ENCODE measurements around the gene GABRB1.

Gene GABRB1

DNA sequence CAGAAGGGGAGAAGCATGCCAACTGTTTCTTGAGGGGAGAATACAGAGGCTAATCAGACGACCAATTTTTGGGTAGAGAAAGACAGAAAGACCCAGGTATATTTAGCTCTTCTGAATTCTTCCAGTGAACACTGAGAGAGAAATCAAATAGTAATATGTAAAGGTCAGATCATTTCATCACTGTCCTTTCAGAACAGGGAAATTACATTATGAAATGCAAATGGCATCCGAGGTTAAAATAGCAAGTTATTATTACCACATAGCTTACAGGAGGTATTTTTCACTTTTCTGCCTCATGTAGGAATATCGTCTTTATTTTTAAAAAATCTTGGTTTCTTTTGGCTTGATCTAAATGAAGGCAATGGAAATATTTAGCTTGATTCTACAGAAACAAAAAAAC, 18.0 kb downstream of the GABRB1 start:
- no peak for DNase-seq

DNA sequence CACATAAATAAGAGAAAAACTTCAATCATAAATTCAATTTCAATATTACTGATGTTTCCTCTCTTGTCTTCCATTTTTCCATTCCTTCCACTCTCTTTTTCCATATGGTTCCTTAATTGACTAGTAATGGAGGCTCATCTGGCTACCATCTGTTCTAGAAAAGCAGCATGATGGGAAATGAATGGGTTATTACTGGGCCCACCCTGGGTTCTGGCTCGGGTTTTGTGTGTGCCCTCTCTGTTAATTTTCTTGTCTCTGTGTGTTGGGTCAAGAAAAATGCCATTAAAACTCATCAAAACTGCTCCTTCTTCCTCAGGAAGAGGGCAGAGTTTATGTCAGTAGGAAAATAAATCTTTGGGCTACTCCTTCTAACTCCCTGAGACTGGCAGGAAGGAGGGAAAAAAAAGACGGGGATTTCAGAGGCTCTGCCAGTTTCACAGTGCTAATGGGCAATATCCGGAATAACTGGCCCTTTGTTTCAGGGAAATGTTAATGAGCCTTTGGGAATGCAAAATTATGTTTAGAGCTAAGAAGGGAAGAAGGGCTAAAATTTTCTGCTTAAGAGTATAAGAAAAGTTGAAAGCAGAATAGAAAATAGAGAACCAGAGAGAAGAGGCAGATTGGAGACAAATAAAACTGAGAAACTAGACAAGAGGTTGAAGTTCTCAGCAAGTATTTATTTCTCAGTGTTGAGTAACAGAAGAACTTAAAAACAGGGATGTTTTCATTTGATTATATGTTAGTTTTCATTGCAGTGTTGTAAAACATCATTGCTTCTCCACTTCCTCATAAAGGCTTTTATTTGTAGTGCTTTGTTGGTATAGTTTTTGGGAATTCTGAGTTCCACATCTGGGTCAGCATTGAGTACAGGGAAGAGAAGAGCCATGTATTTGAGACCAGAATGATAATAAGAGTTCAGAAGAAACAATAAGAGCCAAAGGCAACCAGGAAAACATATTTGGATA, 19.7 kb downstream of the GABRB1 start:
- DNase-seq = no peak

- no peak for DNase-seq
Measured at GRCh38 chr4:47053485-47053884, 22.1 kb downstream of the GABRB1 start.

DNA sequence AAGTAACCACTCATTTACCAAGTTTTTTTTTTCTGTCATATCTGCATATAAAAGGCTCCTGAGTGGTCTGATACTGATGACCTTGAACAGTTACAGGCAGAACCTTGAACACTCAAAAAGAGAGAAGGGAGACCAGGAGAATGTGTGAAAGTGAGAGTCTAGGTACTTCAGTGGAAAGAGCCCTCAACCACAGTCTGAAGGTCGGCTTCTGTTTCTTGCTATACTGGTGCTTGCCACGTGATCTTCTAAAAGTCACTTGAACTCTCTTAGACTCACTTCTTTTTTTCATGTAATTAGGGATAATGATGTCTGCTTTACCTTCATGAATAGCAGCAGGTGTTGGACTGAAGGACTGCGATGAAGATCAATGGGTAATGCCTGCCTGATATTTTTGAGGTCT, 22.8 kb downstream of the GABRB1 start:
- DNase-seq = no peak

- DNase-seq = no peak
Measured at GRCh38 chr4:47057991-47058390, 26.6 kb downstream of the GABRB1 start.

- DNase-seq = no peak
Measured at GRCh38 chr4:47060561-47060960, 29.2 kb downstream of the GABRB1 start.

GRCh38 chr4:47061435-47061834, 30.1 kb downstream of the GABRB1 start:
- DNase-seq = no peak

DNA sequence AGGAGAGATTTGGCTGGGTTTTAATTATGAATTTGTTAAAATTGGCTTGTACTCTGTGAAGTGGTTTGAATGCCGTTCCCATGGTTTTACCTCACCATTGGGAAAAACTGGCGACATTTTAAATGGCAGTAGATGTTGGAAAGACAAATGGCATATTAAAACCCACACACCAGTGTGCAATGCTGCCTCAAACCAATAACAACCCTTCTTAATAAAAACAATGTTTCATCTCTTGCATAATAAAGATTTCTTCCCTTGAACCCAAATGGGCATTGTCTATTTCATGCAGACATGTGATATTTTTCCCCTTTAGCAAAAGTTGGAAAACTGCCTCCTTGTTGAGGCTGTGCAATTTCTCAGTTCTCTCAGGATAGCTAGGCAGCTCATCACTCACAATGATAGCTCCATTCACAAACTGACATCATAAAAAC, 33.7 kb downstream of the GABRB1 start:
- no peak for DNase-seq

DNA sequence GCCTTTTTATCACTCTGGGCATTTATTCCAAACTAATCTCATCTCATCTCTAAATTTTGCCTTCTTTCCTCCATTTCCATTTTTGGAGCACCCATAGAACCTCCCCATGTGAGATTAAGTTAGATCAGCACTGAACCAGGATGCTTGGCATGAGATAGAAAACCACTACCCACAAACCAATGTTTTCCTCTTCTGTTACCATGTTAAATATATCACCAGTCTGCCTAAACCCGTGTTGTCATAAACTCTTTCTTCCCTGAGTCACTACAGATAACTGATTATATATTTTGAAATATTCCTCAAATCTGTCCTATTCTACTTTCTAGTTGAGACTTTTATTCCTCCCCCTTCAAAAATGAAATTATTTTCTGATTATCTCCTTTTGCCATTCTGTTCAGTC, 37.6 kb downstream of the GABRB1 start:
- no peak for DNase-seq

DNA sequence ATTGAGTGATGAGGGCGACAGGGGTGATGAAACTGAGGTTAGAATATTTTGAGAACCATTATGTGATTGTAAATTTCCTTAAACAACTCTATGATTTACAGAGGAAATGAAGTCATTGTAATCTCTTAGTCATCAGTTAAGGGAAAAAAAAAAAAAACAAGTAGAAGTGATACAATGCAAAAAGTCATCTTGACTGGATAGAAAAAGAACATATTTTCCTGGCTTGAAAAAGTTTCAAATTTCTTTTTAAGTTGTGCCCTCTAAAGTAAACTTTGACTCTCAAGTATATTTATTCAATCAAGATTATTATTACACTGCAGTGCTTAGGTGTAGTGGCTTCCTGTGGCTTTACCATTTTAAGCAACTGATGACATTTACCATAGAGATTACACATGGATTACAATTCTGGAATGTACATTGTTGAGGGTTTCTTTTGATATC, 40.6 kb downstream of the GABRB1 start:
- DNase-seq = peak in 2 of 4 experiments; percentile 2 to 8

GRCh38 chr4:47073647-47074046, 42.3 kb downstream of the GABRB1 start:
- DNase-seq = no peak

DNA sequence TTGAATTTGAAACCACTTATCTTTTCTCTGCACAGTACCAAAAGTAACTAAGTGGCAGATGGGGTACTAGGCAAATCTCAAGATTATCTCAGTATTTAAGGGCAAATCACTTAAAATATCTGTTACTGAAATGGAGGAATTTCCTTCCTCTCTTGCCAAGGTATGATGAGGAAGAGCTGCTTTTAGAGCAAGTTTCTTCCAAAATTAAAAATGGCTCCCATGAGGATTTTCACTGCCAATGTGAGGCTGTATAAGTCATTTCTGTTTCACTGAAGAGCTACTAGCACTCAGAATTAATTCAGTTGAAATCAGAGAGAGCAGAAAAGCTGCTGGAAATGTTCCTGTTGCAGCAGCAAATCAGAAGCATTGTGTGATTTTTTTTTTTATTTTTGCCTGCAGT, 43.4 kb downstream of the GABRB1 start:
- no peak for DNase-seq

GRCh38 chr4:47075262-47075661, 43.9 kb downstream of the GABRB1 start:
- DNase-seq = no peak

- no peak for DNase-seq
Measured at GRCh38 chr4:47075919-47076318, 44.6 kb downstream of the GABRB1 start.

GRCh38 chr4:47084111-47084510, 52.7 kb downstream of the GABRB1 start:
- DNase-seq = no peak

DNA sequence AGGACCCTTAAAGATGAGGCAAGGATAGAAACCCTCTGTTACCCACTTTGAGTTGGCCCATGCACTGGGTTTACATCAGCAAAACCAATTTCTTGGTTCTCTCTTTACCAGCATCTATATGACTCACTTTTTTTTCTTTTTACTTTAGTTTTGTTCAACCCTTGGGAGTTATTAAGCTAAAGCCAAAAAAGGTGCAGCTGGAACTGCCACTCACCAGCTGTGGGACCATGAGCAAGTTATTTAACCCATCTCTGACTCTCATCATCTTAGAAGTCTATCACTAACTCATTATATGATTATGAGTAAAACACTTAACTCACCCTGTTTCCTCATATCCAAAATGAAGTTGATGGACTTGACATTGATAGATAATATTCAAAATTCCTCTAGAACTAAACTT, 53.4 kb downstream of the GABRB1 start:
- DNase-seq = no peak

GRCh38 chr4:47088298-47088697, 56.9 kb downstream of the GABRB1 start:
- DNase-seq = no peak

DNA sequence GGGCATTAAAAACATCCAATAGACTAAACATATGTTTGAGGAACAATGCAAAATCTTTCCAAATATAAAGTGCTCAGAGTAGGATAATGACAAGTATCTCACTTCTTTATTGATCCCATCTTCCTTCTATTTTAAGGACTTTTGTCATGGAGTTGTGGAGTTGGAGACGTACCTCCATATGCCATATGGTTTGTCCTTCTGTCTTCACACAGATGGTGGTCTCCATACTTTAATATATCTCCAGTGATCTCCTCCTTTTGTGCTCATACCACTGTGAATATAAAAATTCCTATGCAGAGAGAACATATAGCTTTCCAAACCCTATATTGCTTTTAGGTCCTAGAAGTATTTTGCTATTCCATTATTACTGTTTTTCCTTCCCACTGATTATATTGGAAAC, 64.5 kb downstream of the GABRB1 start:
- no peak for DNase-seq

DNA sequence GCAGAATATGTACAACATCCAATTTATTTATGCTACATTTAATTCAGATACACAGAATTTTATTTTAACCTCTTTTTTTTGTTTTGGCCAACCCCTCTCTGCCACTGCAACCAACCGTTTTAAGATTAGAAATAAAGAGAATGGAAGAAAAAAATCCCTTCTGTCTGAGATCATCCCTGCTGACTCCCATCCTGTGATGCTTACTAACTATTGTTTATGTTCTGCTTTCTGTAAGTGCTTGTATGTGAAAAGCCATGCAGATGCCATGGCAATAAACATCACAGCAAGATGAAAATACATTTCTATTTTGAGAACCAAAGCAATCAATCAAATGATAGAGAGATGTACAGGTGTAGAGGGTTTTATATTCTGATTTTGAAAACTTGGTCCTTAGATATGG, 70.1 kb downstream of the GABRB1 start:
- DNase-seq = peak in 3 of 4 experiments; percentile 3 to 24 (median 24)

- no peak for DNase-seq
Measured at GRCh38 chr4:47104986-47105385, 73.6 kb downstream of the GABRB1 start.

DNA sequence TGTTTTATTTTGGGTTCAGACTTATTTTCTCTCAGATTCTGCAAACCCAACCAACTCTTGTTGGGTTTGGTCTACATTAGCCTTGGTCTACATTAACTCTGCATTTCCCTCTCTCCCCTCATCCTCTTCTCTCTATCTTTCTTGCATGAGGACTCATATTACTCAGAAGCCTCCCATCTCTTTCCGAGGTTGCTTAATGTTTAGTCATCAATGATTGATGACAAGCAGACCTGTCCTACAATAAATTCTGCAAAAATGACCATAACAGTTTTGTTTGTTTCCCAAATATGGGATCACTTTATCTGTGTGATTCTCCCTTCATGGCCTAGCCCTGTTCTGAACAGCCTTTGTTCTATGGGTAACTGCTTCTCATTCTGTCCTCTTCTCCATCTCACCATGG, 75.2 kb downstream of the GABRB1 start:
- no peak for DNase-seq

GRCh38 chr4:47109379-47109778, 78.0 kb downstream of the GABRB1 start:
- DNase-seq = no peak

- no peak for DNase-seq
Measured at GRCh38 chr4:47110546-47111132, 79.3 kb downstream of the GABRB1 start.
